ENCODE measurements around the gene QRFP.

DNA sequence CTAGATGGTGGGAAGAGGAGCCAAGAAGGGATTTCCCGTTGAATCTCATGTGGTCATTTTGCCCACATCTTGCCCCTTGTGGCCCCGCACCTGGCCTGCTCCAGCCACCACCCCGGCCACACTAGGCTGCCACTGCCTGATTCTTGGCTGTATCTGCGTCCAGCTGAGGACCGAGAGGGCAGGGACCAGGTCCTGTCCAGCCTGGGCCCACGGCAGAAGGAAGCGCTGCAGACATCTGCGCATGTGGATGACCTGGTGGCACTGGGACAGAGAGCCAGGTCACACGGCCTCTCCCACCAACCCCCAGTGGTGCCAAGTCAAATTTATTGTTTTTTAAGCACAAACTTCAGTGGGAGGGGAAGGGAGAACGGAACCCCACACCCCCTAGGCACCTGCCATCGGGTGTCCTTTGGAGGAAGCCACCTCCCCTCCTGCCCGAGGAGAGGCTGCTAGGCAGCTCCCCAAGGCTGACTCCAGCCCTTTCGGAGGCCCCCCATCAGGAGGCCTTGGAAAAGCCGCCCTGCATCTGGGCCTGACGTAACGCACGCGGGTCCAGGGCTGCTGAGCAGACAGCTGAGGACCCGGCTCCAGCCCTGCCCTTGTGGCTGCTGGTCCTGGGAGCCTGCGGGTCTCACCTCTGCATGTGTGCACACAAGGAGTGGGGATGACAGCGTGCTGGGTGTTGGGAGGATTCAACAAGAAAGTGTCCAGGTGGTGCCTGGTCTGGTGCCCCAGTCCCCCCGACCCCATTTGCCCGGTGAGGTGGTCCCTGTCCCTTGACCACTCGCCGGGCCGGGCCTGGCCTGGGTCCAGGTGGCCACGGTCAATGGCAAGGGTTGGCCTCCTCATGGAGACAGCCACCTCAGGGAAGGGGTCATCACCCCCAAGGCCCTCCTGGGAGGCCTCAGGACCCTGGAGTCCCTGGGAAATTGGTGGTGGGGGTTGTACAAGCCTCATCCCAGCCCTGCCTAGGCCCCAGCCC lies 5.9 kb upstream of the QRFP start:
- TF ChIP-seq, protein P1, sequence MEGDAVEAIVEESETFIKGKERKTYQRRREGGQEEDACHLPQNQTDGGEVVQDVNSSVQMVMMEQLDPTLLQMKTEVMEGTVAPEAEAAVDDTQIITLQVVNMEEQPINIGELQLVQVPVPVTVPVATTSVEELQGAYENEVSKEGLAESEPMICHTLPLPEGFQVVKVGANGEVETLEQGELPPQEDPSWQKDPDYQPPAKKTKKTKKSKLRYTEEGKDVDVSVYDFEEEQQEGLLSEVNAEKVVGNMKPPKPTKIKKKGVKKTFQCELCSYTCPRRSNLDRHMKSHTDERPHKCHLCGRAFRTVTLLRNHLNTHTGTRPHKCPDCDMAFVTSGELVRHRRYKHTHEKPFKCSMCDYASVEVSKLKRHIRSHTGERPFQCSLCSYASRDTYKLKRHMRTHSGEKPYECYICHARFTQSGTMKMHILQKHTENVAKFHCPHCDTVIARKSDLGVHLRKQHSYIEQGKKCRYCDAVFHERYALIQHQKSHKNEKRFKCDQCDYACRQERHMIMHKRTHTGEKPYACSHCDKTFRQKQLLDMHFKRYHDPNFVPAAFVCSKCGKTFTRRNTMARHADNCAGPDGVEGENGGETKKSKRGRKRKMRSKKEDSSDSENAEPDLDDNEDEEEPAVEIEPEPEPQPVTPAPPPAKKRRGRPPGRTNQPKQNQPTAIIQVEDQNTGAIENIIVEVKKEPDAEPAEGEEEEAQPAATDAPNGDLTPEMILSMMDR (IDR thresholded peaks at IDR 0.05; ENCODE audit: low read depth, low read length, missing input control) = no peak
- TF ChIP-seq EGR1 (IDR thresholded peaks at IDR 0.05; ENCODE audit: low read depth in 2 of 2) (no peak), TAF1 (conservative IDR thresholded peaks at IDR 0.05) (no peak), JUND (IDR thresholded peaks at IDR 0.05) (no peak), GABPA (IDR thresholded peaks at IDR 0.05 in 1 of 2, conservative IDR thresholded peaks at IDR 0.05 in 1 of 2) (no peak)
- TF ChIP-seq, protein P2, sequence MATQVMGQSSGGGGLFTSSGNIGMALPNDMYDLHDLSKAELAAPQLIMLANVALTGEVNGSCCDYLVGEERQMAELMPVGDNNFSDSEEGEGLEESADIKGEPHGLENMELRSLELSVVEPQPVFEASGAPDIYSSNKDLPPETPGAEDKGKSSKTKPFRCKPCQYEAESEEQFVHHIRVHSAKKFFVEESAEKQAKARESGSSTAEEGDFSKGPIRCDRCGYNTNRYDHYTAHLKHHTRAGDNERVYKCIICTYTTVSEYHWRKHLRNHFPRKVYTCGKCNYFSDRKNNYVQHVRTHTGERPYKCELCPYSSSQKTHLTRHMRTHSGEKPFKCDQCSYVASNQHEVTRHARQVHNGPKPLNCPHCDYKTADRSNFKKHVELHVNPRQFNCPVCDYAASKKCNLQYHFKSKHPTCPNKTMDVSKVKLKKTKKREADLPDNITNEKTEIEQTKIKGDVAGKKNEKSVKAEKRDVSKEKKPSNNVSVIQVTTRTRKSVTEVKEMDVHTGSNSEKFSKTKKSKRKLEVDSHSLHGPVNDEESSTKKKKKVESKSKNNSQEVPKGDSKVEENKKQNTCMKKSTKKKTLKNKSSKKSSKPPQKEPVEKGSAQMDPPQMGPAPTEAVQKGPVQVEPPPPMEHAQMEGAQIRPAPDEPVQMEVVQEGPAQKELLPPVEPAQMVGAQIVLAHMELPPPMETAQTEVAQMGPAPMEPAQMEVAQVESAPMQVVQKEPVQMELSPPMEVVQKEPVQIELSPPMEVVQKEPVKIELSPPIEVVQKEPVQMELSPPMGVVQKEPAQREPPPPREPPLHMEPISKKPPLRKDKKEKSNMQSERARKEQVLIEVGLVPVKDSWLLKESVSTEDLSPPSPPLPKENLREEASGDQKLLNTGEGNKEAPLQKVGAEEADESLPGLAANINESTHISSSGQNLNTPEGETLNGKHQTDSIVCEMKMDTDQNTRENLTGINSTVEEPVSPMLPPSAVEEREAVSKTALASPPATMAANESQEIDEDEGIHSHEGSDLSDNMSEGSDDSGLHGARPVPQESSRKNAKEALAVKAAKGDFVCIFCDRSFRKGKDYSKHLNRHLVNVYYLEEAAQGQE (IDR thresholded peaks at IDR 0.05) = no peak

All from liver (tissue), 3 donors.